HK-2 (cell line): ENCODE data around the gene SERPINA3.
"Not testable (repeated sequence)": the region's sequence is repeated elsewhere in the genome, so short reads cannot be mapped to it uniquely, and the experiment has no call there.

Source experiments
- DNase-seq: peaks from one replicate; pipeline ENCODE4 v3.0.0-alpha.2; 2018; ENCODE audit not compliant: unreplicated experiment

SERPINA3 gene

DNA sequence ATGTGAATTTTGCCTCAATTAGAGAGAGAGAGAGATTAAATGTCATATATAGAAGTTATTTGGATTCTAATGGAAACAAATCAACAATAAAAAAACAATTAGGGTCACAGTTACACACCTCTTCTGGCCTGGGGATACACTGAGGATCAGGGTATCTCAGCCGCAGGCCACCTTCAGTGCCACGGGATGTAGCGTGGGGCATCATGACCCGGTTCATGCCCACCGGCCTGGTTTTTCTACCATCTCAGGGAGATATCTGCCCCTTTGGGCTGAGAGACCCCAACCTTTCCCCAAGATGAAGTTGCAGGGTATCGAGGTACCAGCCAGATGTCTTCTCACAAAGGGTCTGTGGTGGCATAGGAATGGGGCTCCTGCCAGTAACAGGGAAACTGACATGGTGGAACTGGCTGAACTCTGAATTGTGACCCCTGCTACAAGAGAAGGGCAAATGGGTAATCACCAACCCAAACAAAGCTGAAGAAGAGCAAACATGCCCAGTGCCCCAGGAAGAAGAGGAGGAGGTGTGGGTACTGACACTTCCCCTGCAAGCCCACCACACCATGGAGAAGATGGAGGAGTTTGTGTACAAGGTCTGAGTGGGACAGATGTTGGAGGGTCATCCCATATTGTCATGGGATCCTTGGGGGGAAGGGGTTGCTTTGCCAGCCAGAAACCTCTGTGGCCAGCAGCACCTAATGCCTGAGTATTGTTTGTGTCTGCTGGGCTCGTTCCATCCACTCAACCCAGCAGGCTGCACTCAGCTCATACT lies 19.5 kb downstream of the SERPINA3 start:
- DNase-seq = no peak

DNA sequence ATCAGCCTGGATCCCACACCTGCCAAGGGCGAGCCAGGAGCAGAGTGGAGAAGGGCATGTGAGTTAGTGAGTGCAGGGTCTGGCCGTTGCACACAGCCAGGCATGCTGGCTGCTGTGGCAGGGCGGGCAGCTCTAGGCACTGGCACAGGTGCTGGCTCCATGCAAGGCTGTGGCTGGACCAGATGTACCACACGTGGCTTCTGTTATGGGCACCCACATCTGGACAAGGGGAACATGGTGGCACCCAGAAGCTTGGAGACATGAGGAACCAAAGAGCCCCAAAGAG lies 20.1 kb downstream of the SERPINA3 start:
- no peak for DNase-seq

DNA sequence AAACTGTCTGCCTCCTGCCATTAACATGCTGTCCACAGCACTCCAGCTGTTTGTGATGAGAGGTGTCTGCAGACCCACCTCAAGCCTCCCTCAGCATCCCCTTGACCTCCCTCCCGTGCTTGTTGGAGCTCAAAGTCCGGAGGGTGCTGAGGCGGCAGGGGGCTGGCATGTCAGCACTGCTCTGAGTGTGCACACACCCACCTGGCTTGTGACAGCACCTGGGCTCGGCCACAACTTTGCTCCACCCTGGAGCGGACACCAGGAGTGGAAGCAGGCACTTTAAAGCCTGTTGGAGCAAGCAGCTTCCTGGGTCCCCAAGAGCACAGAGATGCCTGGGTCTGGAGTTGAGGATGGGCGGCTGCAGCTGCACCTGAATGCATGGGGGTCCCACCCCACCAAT lies 20.9 kb downstream of the SERPINA3 start:
- DNase-seq = no peak

DNA sequence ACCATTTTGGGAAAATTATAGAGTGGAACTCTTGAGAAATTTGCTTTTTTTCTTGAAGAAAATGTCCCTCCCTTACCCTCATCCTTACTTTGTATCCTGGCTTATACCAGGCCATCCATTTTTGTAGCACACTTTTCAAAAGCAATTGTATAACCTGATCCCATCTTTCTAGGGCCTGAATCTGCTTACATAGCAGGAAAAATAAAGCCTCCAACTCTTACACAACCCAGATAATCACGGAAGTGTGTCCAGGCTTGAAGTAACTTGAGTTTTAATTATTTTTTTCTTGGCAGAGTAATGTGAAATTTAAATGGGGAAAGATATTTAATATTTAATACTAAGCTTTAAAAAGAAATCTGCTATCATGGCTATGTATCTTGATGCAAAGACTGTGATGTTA lies 23.0 kb downstream of the SERPINA3 start:
- no peak for DNase-seq

DNA sequence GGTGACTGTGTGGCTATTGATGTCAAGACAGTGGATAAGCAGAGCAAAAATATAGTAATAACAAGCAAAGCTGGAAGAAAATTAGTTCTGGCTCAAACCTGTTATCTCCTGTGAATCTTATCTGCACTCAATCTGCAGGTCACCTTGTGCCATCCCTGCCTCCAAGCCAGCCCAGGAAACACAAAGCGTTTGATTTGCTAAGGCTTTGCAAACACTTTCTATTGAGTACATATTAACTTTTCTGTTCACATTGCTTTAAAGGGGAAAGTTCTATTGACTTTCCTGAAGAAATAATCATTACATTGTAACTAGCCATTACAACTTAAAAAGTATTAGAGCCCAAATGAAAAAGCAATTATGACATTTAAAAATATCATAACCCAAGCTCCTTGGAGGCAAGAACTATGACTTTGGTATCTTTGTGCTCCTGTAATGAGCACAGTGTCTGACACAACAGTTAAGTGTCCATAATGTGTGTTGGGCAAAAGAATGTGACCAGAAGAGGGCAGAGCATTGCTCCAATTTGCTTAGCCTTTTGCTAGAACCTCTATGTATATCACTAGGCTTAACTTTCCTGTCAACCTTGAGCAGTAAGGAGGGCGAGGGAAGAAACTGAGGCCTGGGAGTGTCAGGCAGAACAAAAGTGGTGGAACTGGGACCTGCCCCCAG lies 24.7 kb downstream of the SERPINA3 start:
- DNase-seq = no peak

DNA sequence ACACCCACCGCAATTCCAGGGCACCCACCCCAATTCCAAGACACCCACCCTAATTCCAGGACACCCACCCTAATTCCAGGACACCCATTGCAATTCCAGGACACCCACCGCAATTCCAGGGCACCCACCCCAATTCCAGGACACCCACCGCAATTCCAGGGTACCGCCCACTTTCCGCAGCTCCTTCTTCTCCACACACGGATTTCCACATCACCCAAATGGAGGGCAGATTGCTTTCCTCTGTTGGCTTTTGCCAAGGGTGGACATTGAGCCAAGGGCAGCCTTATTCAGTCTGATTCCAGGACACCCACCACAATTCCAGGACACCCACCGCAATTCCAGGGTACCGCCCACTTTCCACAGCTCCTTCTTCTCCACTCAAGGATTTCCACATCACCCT lies 25.6 kb downstream of the SERPINA3 start:
- not testable (repeated sequence) for DNase-seq

DNA sequence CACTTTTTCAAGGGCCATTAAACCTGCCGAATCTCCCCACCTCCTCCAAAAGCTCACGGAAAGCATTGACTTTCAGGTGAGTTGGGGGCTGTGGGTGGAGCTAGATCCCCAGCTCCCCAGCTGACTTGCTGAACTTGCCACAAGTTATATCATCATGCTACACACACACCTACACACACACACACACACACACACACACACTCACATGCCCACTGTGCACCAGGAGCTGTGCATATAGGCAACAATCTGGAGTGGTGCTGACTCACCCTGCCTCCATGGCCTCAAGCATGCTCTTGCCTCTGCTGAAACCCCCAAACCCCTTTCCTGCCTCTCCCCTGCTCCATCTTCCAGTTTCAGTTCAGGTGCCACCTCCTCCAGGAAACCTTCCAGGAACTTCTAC lies 26.1 kb downstream of the SERPINA3 start:
- no peak for DNase-seq

DNA sequence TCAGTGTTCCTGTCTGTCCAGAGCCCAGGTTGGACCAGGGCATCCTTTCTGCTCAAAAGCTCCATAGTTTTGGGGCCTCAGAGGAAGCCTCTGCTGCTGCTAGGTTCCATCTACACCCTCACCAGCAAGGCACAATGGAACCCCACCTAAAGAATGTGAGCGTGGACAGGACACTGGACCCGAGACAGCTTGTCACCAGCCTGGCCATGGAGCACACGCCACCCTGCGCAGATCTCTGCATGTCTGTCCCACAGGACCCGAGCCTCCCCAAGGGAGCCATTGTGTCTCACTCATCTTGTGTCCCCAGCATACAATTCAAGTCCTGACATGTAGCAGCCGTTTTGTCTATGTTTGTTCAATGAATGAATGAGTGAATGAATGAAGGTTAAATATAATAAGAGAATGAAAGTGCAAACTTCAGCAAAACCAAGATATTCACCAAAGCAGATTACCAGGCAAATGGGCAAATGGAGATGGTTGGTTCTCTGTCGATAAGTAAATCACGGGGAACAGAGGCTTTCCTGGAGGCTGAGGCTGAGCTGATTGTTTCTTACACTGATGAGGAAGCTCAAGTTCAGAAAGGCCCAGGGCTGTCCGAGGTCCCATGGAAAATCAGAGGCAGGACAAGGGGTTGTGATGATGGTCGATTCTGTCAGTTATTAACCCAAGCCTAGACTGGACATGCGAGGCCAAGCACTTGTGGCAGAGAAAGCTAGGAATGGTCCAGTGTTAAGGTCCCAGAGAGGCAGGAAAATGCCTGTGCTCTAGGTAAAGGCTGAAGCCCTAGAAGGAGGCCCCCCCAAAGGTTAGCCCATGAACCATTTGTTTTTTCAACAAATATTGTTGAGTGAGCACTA lies 27.0 kb downstream of the SERPINA3 start:
- DNase-seq = no peak

DNA sequence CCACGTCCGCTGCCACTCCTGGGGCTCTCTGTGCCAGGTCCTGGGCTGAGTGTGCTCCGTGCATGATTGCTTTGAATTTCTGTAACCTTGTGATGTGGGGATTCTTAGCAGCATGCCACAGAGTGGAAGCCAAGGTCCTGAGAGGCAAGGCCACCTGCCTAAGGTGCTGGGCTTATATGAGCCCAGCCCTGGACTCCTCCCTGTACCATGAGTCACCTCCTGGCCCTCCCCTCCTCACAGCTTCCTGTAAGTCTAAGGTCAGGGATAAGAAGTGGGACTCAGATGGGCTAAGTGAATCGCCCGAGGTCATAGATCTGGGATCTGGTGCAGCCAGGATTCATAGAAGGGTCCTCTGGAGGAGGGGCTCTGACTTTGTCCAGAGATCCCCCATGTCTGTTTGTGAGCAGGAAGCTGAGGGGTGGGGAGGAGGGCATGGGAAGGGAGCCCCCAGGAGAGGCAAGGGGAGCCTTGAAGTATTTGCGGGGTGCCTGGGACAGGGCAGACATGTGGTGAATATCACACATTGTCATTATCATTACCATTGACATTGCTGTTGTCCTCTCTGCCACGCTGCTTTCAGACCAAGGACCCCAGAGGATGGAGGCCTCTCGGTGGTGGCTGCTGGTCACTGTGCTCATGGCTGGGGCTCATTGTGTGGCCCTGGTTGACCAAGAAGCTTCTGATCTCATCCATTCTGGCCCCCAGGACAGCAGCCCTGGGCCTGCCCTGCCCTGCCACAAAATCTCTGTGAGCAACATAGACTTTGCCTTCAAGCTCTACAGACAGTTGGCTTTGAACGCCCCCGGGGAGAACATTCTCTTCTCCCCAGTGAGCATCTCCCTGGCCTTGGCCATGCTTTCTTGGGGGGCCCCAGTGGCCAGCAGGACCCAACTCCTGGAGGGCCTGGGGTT lies 28.8 kb downstream of the SERPINA3 start:
- no peak for DNase-seq

DNA sequence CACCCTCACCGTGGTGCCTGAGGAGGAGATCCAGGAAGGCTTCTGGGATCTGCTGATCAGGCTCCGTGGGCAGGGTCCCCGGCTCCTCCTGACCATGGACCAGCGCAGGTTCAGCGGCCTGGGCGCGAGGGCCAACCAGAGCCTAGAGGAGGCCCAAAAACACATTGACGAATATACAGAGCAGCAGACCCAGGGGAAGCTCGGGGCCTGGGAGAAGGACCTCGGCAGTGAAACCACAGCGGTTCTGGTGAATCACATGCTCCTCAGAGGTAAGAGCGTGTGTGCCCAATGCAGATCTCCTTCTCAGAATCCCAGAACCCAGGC lies 29.4 kb downstream of the SERPINA3 start:
- no peak for DNase-seq

DNA sequence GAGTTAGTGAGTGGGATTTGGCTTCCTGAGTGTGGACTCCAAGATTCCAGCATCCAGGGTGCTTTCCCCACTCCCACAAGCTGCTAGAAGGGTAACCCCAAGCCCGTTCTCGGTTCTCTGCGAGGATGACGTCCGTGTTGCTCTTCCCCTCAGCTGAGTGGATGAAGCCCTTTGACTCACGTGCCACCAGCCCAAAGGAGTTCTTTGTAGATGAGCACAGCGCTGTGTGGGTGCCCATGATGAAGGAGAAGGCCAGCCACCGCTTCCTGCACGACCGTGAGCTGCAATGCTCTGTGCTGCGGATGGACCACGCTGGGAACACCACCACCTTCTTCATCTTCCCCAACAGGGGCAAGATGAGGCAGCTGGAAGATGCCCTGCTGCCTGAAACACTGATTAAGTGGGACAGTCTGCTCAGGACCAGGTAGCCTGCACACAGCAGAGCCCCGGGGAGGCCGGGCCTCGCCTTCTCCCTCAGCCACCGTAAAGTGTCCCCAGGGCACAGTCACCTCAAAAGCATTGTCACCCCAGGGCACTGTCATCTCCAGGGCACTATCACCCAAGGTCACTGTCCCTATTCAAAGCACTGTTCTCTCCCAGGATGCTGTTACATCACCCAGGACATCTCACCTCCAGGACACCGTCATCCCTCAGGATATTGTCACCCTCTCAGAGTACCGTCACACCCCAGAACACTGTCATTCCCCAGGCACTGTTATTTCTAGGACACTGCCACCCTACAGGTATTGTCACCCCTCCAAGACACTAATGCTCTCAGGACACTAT lies 31.3 kb downstream of the SERPINA3 start:
- DNase-seq = no peak

DNA sequence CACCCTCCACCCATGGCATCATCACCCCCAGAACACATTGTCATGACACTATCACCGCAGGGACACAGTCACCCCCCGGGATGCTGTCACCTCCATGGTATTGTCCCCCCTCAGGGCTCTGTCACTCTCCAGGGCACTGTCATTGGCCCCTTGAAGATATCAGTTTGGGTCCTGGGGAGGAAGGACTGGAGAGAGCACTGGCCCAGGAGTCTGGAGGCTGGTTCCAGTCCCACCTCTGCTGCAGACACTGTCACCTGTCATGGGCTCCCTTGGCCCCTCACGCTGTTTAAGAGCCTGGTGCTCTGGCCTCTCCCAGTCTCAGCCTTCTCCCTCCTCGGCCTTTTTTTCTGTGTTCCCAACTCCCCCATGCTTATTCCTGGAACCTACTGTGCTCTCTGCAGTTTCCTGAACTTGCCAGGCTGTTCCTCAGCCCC lies 31.9 kb downstream of the SERPINA3 start:
- no peak for DNase-seq

DNA sequence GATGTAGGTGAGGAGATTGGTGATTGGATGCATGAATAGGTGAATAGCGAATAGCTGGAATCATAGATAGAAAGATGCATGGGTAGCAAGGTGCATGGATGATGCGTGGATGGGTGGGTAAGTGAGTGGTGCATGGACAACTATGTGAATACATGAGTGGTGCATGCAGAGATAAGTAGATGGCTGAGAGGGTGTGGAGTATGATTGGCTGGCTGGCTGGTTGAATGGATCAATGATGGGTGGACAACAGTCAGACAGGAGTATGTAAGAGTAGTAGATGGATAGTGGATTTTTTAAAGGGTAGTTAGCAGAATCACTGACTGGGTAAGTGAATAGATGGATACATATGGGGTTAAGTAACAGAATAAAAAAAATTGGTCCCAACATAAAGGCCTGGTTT lies 33.9 kb downstream of the SERPINA3 start:
- no peak for DNase-seq

DNA sequence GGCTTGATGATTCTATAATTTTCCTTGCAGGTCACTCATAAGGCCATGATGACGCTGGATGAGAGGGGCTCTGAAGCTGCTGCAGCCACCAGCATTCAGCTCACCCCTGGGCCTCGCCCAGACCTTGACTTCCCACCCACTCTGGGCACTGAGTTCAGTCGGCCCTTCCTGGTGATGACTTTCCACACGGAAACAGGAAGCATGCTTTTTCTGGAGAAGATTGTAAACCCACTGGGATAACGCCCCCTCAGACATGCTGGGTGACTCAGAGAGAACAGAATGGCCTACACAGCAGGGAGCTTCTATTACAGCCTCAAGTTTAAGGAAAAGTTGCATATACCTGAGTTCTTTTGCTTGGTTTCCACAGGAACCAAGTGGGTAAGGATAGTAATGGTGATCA lies 34.3 kb downstream of the SERPINA3 start:
- no peak for DNase-seq

DNA sequence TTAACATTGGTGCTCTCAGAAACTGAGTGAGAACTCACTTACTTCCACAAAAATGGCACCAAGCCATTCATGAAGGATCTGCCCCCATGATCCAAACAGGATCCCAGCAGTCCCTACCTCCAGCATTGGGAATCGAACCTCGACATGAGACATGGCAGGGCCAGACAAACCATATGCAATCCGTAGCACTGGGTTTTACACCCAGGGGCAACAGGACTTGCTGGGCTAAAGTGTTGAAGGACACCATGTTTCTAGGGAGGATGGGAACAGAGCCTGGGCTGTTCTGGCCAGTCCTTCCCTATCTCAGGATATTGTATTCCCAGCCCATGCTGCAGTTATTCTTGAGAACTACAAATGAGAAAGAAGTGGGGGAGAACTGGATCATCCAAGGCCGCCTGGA lies 36.6 kb downstream of the SERPINA3 start:
- DNase-seq = no peak

DNA sequence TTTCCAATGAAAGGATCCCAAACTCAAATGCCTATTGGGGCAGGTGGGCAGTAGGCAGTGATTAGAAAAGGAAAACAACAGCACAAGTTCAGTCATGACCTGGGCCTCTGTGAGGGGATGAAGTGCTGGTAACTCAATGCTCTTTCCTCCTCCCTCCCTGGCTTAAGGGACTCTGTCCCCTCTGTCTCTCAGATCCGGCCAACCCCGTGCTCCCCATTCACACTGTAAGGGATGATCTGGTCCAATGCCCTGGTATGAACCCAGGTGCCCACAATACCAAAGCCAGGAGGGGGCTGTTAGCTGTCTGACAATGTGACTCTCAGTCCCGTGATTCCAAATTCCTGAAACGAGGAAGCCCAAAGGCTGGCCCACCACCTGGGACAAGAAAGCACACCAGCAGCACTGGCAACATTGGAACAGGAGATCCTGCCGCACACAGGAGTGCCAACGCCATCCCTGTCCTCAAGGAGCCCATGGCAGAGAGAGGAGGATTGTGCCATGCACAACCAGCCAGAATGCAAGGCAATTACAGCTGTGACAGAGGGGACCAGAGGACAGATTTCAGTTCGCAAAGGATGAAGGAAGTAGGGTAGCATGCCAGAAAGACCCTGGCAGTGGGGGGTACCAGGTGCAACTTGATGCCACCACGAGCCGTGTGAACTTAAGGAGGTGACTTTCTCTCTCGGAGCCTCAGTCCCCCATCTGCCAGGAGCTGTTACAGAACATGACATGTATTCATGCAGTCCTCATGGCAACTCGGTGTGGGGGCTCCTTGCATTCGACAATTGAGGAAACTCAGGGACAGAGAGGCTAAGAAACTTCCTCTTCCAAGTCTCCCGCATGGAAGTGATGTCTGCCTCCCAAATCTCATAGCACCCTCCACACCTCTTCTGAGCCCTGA lies 37.6 kb downstream of the SERPINA3 start:
- DNase-seq = no peak

DNA sequence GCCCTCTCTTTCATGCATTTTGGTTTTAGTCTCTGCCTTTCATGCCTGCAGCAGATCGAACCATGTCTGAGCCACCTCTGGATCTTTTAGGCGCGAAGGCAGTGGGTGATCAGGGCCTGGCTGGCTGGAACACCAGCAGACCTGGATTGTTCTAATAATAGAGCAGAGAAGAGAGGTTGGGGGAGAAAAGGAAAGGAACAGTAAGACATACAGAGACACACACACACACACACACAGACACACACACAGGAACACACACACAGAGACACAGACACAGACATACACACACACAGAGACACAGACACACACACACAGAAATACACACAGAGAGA lies 38.2 kb downstream of the SERPINA3 start:
- DNase-seq = no peak

DNA sequence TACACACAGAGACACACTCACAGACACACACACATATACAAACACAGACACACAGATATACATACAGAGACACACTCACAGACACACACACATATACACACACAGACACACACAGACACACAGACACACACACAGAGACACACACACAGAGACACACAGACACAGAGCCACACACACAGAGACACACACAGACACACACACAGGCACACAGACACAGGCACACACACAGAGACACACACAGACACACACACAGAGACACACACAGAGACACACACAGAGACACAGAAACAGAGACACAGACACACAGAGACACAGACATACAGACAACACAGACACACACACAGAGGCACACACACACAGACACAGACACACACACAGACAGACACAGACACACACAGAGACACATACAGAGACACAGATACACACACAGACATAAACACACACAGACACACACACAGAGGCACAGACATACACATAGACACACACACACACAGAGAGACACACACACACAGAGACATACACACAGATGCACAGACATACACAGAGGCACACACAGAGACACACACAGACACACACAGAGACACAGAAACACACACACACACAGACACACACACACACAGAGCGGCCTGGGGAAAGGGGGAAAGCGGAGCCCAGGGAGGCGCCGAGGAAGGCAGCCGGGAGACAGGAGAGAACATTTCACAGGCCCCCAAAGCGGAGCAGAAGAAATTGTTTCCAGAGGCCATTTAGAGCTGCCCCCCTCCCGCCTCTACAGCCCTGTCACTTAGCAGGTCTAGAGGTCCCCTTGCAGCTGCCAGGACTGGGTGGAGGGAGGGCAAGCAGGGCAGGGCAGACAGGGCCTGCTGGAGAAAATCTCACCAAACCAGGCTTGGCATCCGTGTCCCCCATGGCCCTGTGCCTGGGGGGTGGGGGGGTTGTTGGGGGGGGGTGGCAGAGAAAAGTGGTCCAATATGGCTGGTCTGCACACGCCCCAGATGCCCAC lies 38.9 kb downstream of the SERPINA3 start:
- no peak for DNase-seq

DNA sequence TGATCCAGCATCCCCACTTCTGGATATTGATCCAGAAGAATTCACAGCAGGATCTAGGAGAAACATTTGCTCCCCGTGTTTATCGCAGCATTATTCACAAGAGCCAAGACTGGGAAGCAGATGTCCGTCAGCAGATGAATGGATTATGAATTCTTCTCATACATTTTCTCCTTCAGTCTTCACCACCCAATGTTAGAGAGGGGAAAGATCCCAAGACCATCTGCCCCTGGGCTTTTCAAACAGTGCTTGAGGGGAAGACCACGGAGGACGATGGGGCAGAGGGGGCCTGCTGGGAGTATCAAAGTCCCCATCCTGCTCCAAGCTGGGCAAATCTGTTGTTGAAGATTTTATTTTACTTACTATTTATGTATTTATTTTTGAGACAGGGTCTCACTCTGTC lies 41.1 kb downstream of the SERPINA3 start:
- DNase-seq = no peak
